Eye (tissue), 1 donor: ENCODE results near the gene OXLD1.
"Not testable (repeated sequence)": the region's sequence is repeated elsewhere in the genome, so short reads cannot be mapped to it uniquely, and the experiment has no call there.

Experiments used
- DNase-seq: peaks from one replicate; pipeline ENCODE4 v3.0.0-alpha.2; 2015

The OXLD1 gene

DNA sequence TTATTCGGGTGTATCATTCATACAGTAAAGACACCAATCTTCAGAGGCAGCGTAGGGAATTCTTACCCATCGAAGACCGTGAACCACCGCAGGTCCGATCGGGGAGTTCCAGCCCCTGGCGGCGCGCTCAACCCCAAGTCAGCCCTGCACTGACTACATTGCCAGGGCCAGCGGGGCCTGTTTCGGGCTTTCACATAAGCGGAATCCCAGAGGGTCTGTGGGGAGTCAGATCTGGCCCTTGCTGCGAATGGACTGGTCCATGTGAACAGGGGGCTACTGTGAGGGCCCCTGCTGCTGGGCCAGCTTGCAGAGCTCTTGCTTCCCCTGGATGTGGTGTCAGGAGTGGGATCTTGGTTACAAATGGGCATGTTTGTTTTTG is 17.7 kb downstream of the OXLD1 start:
- no peak for DNase-seq

DNA sequence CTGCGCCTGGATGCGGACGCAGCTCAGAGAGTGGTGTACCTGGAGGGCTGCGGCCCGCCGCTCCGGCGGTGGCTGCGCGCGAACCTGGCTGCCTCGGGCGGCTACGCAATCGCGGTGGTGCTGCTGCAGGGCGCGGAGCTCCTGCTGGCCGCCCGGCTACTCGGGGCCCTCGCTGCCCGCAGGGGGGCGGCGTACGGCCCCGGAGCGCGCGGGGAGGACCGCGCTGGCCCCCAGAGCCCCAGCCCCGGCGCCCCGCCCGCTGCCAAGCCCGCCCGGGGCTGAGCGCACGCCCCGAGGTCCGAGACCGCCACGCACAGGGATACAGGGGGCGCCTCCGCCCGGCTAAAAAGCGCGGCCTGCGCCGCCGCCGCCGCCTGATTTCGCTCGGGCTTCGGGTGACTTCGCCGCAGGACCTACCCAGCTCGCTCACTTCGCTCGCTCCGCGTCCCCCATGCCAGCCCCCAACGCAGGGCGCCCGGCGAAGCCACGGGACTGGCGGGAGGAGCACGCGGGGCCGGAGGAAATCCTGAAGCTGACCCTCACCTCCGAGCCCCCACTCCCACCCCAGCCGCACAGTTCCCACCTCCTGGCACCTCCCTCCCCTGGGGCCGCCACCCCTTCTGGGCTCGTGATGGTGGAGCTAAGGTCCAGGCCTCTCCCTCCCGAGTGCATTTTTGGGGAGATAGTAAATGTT is 18.2 kb downstream of the OXLD1 start:
- no peak for DNase-seq

GRCh38 chr17:81647640-81648012 is 18.8 kb downstream of the OXLD1 start:
- DNase-seq = no peak

GRCh38 chr17:81646869-81647600 is 19.4 kb downstream of the OXLD1 start:
- DNase-seq = no peak

DNA sequence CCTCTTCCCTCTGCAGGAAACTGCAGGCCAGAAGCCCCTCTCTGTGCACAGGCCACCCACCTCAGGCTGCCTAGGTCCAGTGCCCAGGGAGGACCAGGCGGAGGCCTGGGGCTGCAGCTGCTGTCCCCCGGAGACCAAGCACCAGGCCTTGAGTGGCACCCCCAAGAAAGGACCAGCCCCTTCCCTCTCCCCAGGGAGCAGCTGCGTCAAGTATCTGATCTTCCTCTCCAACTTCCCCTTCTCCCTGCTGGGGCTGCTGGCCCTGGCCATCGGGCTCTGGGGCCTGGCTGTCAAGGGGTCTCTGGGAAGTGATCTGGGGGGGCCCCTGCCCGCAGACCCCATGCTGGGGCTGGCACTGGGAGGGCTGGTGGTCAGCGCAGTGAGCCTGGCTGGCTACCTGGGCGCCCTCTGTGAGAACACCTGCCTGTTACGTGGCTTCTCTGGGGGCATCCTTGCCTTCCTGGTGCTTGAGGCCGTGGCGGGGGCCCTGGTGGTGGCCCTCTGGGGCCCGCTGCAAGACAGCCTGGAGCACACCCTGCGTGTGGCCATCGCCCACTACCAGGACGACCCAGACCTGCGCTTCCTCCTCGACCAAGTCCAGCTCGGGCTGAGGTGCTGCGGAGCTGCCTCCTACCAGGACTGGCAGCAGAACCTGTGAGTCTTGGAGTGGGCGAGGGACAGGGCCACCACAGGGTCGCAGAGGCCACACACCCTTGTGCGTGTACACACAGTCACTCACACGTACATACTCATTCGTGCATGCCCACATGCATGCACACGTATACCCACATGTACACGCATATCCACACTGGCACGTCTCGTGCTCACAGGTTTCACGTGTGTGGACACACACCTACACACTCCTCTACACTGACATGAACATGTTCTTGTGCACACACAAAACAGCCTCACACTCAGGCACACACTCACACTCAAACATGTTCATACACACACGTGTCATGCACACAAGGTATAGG is 21.1 kb downstream of the OXLD1 start:
- no peak for DNase-seq

DNA sequence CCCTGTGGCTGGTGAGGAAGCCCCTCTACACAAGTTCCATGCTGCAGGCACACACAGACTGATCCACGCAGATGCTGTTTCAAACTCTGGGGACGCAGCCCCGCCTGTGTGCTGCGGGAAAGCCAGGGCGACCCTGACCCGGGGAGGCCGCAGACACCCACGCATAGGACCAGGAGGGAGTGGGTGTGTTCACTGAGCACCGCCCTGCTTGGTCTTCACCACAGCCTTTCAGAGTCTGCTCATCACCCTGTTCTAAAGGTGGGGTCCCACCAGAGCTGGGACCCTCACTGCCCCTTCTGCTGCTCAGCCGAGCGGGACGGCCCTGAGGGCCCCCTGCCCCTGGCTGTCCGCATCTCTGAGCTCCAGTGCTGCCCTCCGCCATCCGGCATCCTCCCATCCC is 21.9 kb downstream of the OXLD1 start:
- no peak for DNase-seq

DNA sequence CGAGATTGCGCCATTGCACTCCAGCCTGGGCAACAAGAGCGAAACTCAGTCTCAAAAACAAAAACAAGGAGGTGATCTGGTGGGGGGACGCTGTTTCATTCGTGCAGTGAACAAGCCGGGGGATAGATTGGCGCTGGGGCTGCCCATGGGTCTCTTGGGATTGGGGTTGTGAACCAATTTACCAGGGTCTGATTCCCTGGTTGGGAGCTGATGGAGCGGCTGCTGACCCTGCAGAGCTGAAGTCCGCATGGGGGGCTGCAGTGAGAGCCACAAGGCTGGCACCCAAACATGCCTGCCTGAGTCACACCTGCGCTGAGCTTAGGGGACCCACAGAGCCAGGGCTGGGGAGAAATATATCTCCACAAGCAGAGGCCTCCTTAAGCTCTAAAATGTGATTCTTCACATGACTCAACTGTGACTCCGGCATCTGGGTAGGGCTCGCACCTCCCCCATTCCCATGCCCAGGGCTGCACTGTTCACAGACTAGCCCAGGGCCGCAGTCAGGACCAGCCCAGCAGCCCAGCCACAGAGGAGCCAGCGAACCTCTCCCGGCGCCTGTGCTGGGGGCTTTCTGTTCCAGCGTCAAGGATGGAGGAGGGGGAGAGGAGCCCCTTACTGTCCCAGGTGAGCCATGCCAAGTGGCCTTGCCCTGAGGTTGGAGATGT is 24.4 kb downstream of the OXLD1 start:
- DNase-seq = peak; percentile 20

DNA sequence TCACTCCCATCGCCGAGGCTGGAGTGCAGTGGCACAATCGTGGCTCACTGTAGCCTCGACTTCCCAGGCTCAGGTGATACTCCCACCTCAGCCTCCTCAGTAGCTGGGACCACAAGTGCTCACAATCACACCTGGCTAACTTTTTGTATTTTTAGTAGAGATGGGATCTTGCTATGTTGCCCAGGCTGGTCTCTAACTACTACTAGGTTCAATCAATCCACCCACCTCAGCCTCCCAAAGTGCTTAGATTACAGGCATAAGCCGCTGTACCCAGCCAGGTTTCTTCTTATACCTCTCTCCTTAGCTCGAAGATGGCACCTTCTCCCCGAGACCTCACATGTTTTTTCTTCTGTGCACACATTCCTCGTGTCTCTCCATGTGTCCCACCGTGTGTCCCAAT is 26.4 kb downstream of the OXLD1 start:
- no peak for DNase-seq

- no peak for DNase-seq
Observed at GRCh38 chr17:81638683-81639082, 27.7 kb downstream of the OXLD1 start.

DNA sequence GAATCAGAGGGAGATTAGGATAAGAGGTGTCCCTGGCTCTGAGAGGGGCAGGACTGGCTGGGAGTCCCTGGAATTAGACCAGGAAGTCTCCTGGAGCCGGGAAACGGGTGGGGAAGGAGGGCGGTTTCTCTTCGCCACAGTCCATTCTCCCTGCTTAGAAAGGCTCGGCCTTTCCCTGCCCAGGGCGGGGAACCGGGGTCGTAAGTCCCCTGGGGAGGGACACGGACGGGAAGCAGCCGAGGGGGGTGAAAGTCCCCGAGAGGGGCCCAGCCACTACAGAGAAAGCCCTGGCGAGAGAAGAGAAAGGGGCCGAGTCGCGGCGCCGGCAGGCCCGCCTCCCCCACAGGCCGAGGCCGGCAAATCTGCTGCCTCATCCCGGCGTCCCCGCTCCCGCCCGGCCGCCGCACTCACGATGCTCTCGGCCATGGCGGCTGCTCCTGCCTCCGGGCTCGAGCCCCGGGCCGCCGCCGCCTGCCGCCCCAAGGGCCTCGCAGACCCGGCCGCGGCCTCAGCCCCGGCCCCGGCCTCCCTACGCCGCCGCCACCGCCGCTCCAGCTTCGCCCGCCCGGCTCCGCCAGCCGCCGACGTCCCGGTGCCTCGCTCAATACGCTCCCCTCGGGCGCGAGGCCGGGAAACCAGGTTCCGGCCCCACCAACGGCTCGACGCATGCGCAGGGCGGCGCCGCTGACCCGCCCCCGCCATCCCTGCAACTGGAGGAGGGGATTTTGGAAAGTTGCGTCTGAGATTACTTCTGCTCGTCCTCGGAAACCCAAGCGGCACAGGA is 29.7 kb downstream of the OXLD1 start, which contains the start of the genes NPLOC4 and TSPAN10:
TSS of gene NPLOC4 (minus strand) at position 608 of the 784 bp plus-strand sequence. CDS start at position 426, 182 bp downstream.
TSS of gene TSPAN10 (plus strand) at position 692 of the 784 bp plus-strand sequence. CDS start 5,217 bp downstream, outside the sequence.
- DNase-seq = peak; percentile 95

- DNase-seq = no peak
Observed at GRCh38 chr17:81635973-81636504, 30.4 kb downstream of the OXLD1 start.

GRCh38 chr17:81635431-81635830 is 31.0 kb downstream of the OXLD1 start:
- DNase-seq = no peak

- DNase-seq = no peak
Observed at GRCh38 chr17:81631482-81631881, 34.9 kb downstream of the OXLD1 start.

- no peak for DNase-seq
Observed at GRCh38 chr17:81630274-81630673, 36.1 kb downstream of the OXLD1 start.

GRCh38 chr17:81621494-81622130 is 44.8 kb downstream of the OXLD1 start:
- DNase-seq = no peak

GRCh38 chr17:81618307-81618706 is 48.1 kb downstream of the OXLD1 start:
- not testable (repeated sequence) for DNase-seq

DNA sequence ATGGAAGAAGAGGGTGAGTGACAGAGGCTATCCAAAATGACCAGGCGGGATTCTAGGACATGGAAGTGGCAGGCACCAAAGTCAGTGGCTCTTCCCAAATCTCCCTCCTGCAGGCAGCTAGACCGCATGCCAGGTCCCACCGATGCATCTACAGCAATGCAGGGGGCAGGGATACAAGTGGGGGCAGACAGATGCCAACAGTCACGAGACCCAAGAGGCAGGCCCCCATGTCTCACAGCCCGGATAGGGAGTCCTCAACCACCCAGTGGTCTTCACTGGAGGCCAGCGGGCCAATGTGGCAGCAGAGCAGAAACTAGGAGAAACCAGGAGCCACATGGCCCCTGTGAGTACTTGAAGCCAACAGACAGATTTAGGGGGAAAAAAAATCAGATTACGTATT is 49.5 kb downstream of the OXLD1 start:
- no peak for DNase-seq

DNA sequence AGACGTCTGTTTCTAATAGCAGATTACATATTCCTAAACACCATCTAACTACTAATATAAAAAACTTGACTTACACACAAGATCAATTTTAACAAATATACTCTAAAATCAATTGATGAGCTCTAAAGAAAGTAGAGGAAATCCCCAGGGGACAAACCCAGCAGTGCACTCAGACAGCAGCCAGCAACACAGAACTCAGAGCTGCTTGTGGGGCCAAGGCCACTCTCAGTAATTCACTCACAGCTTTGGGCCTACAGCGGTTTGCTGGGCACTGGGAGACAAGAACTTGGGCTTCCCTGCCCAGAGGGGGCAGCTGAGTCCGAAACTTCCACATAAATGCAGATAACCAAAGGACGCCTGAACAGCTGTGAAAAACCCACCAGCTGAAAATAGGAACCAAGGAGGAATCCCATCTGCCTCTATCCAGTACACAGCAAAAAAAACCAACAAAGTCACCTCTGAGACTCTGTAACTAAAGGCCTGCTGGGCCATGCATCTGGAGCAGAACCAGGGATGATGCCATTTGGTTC is 50.9 kb downstream of the OXLD1 start:
- no peak for DNase-seq
